ENCODE data around the gene LRTM2.

DNA sequence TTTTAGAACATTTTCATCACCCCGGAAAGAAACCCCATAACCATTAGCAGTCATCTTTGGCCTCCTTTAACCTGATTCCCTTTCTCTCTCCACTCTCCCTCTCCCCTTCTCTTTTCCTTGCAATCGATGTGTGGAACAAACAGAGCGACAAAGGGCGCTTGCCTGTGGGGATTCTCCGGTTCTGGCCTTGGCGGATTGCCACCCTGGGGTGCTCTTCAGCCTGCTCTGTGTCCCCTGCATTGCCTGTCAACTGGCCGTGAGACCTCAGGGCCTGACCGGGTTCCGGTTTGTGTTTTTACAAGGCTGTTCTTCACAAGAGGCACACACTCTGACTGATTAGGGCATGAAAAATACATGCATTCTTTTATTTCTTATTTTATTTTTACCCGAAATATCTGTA lies 27.8 kb downstream of the LRTM2 start:
- TF ChIP-seq POLR2AphosphoS5 (IDR thresholded peaks at IDR 0.05; ENCODE audit: low read depth, low read length) (no peak), POLR2A (IDR thresholded peaks at IDR 0.05; ENCODE audit: low read depth, low read length) (no peak), TAF1 (IDR thresholded peaks at IDR 0.05; ENCODE audit: borderline replicate concordance, low read depth, low read length) (no peak)
